ENCODE measurements around the gene EFNA5.

GRCh38 chr5:107572715-107573368, 97.9 kb downstream of the EFNA5 start:
- TF ChIP-seq SRSF1 (optimal IDR thresholded peaks at IDR 0.05; ENCODE audit: low read depth, low read length) = no peak
- no peak for TF ChIP-seq ZUFSP (CRISPR knock-in tag; IDR thresholded peaks at IDR 0.05; ENCODE audit: borderline replicate concordance)
- no peak for TF ChIP-seq TAF1 (CRISPR knock-in tag; IDR thresholded peaks at IDR 0.05)
- TF ChIP-seq CTCF (CRISPR knock-in tag; IDR thresholded peaks at IDR 0.05) = no peak
- no peak for TF ChIP-seq TRAFD1 (CRISPR knock-in tag; IDR thresholded peaks at IDR 0.05; ENCODE audit: borderline replicate concordance)
- TF ChIP-seq IRF2 (CRISPR knock-in tag; IDR thresholded peaks at IDR 0.05) = no peak
- TF ChIP-seq ATF3 (CRISPR knock-in tag; IDR thresholded peaks at IDR 0.05) = no peak
- no peak for TF ChIP-seq U2AF1 (optimal IDR thresholded peaks at IDR 0.05; ENCODE audit: low read depth, low read length)
- no peak for TF ChIP-seq ZNF660 (CRISPR knock-in tag; IDR thresholded peaks at IDR 0.05; ENCODE audit: borderline replicate concordance, low read depth)
- TF ChIP-seq KLF12 (CRISPR knock-in tag; IDR thresholded peaks at IDR 0.05; ENCODE audit: borderline replicate concordance) = no peak

All from HepG2 (cell line).